ENCODE measurements around the gene SPATA17. TPM values are rescaled to one million over a fixed set of nuclear protein-coding genes. Genes with fewer than 3 reads are reported as not detected.

The SPATA17 gene
- total RNA-seq, 1 experiment from 2014 or later, result not detected

GRCh38 chr1:217899614-217900013, 268.5 kb downstream of the SPATA17 start:
- no peaks in the 10 kb centered on the region for H3K36me3 ChIP-seq (ENCODE audit: insufficient read depth, low read length, poor library complexity, severe bottlenecking)
- intact Hi-C loops (cut with micrococcal nuclease; ENCODE audit: unreplicated experiment), result no loop called here
- no peak overlapping the region for H3K4me3 ChIP-seq (ENCODE audit: low read depth, low read length, poor library complexity, severe bottlenecking)
- peaks cover 5% of the 10 kb centered on the region for H3K27me3 ChIP-seq (replicated peaks; ENCODE audit: insufficient read depth, low read depth, low read length, poor library complexity)
- no peak for TF ChIP-seq CTCF (conservative IDR thresholded peaks at IDR 0.05; ENCODE audit: low read depth, low read length)
- no peak for TF ChIP-seq EZH2 (IDR thresholded peaks at IDR 0.05; ENCODE audit: borderline replicate concordance, low read depth, low read length, poor library complexity, severe bottlenecking)
- BruUV-seq (replicated peaks), result no TSS peak
- ChIA-PET POLR2A (ENCODE audit: low non-redundant PET) (no interaction called here), CTCF (no interaction called here)
- H3K4me1 ChIP-seq (ENCODE audit: insufficient read depth, low read length, poor library complexity, severe bottlenecking), result no peaks in the 10 kb centered on the region
- H3K9me3 ChIP-seq (ENCODE audit: low read depth, low read length, poor library complexity, severe bottlenecking), result no peaks in the 10 kb centered on the region
- H3K27ac ChIP-seq (ENCODE audit: low read depth, low read length, poor library complexity, severe bottlenecking), result no peak overlapping the region
- no peak for DNase-seq (ENCODE audit: low spot score)

GRCh38 chr1:217907504-217907903, 276.4 kb downstream of the SPATA17 start:
- ChIA-PET CTCF (no interaction called here), POLR2A (ENCODE audit: low non-redundant PET) (no interaction called here)
- BruUV-seq (replicated peaks), result no TSS peak
- Histone ChIP-seq H3K27me3 (replicated peaks; ENCODE audit: insufficient read depth, low read depth, low read length, poor library complexity) (no peaks in the 10 kb centered on the region), H3K4me3 (ENCODE audit: low read depth, low read length, poor library complexity, severe bottlenecking) (no peak overlapping the region), H3K4me1 (ENCODE audit: insufficient read depth, low read length, poor library complexity, severe bottlenecking) (no peaks in the 10 kb centered on the region), H3K36me3 (ENCODE audit: insufficient read depth, low read length, poor library complexity, severe bottlenecking) (no peaks in the 10 kb centered on the region), H3K9me3 (ENCODE audit: low read depth, low read length, poor library complexity, severe bottlenecking) (no peaks in the 10 kb centered on the region), H3K27ac (ENCODE audit: low read depth, low read length, poor library complexity, severe bottlenecking) (no peak overlapping the region)
- TF ChIP-seq CTCF (conservative IDR thresholded peaks at IDR 0.05; ENCODE audit: low read depth, low read length) (no peak), EZH2 (IDR thresholded peaks at IDR 0.05; ENCODE audit: borderline replicate concordance, low read depth, low read length, poor library complexity, severe bottlenecking) (no peak)
- peak; percentile 10 for DNase-seq (ENCODE audit: low spot score)
- intact Hi-C loops (cut with micrococcal nuclease; ENCODE audit: unreplicated experiment), result no loop called here

- POLR2A ChIA-PET (ENCODE audit: low non-redundant PET), result no interaction called here
- Histone ChIP-seq H3K36me3 (ENCODE audit: insufficient read depth, low read length, poor library complexity, severe bottlenecking) (no peaks in the 10 kb centered on the region), H3K27ac (ENCODE audit: low read depth, low read length, poor library complexity, severe bottlenecking) (no peak overlapping the region), H3K4me1 (ENCODE audit: insufficient read depth, low read length, poor library complexity, severe bottlenecking) (no peaks in the 10 kb centered on the region), H3K4me3 (ENCODE audit: low read depth, low read length, poor library complexity, severe bottlenecking) (no peak overlapping the region), H3K27me3 (replicated peaks; ENCODE audit: insufficient read depth, low read depth, low read length, poor library complexity) (no peaks in the 10 kb centered on the region), H3K9me3 (ENCODE audit: low read depth, low read length, poor library complexity, severe bottlenecking) (no peaks in the 10 kb centered on the region)
- CTCF ChIA-PET, result no interaction called here
- TF ChIP-seq CTCF (conservative IDR thresholded peaks at IDR 0.05; ENCODE audit: low read depth, low read length), result no peak
- no peak for TF ChIP-seq EZH2 (IDR thresholded peaks at IDR 0.05; ENCODE audit: borderline replicate concordance, low read depth, low read length, poor library complexity, severe bottlenecking)
- BruUV-seq (replicated peaks), result no TSS peak
- intact Hi-C loops (cut with micrococcal nuclease; ENCODE audit: unreplicated experiment), result no loop called here
- DNase-seq (ENCODE audit: low spot score), result no peak
Measured at GRCh38 chr1:217910203-217910602, 279.1 kb downstream of the SPATA17 start.

Measured in A673 (cell line).